GM21526 (cell line): ENCODE data around the gene NDEL1.
"Not testable (repeated sequence)": the region's sequence is repeated elsewhere in the genome, so short reads cannot be mapped to it uniquely, and the experiment has no call there.

Experiments
- ATAC-seq: cut with Tn5 transposase; IDR thresholded peaks from one replicate; pipeline ENCODE4 v1.9.1; 2021; ENCODE audit warnings: moderate library complexity; ENCODE audit not compliant: unreplicated experiment, low FRiP score

The NDEL1 gene

GRCh38 chr17:8435245-8436168 lies at the start of gene NDEL1:
Gene NDEL1, plus strand, starts transcription at chr17:8435884. Its CDS starts 8,388 bp downstream, at chr17:8444272.
- ATAC-seq = peak; percentile 83

GRCh38 chr17:8386841-8387240 lies 48.8 kb upstream of the NDEL1 start:
- ATAC-seq = no peak

- ATAC-seq = no peak
Measured at GRCh38 chr17:8387914-8388651, 47.6 kb upstream of the NDEL1 start.

- ATAC-seq = no peak
Measured at GRCh38 chr17:8391711-8392110, 44.0 kb upstream of the NDEL1 start.

- ATAC-seq = no peak
Measured at GRCh38 chr17:8392274-8392673, 43.4 kb upstream of the NDEL1 start.

- no peak for ATAC-seq
Measured at GRCh38 chr17:8392674-8393469, 42.8 kb upstream of the NDEL1 start.

GRCh38 chr17:8393470-8394231 lies 42.0 kb upstream of the NDEL1 start:
- ATAC-seq = no peak

GRCh38 chr17:8394497-8394896 lies 41.2 kb upstream of the NDEL1 start:
- ATAC-seq = not testable (repeated sequence)

GRCh38 chr17:8397636-8398035 lies 38.0 kb upstream of the NDEL1 start, which contains the start of gene RNF222:
Gene RNF222, minus strand, starts transcription at chr17:8397827. Its CDS starts 4,366 bp downstream, at chr17:8393461.
- no peak for ATAC-seq

GRCh38 chr17:8398980-8399379 lies 36.7 kb upstream of the NDEL1 start:
- no peak for ATAC-seq

- no peak for ATAC-seq
Measured at GRCh38 chr17:8401107-8401506, 34.6 kb upstream of the NDEL1 start.

- no peak for ATAC-seq
Measured at GRCh38 chr17:8402921-8403536, 32.7 kb upstream of the NDEL1 start.

GRCh38 chr17:8405499-8406016 lies 30.1 kb upstream of the NDEL1 start:
- no peak for ATAC-seq

GRCh38 chr17:8406174-8406573 lies 29.5 kb upstream of the NDEL1 start:
- no peak for ATAC-seq

- ATAC-seq = no peak
Measured at GRCh38 chr17:8408371-8408770, 27.3 kb upstream of the NDEL1 start.

- ATAC-seq = no peak
Measured at GRCh38 chr17:8409966-8410882, 25.5 kb upstream of the NDEL1 start.

- ATAC-seq = no peak
Measured at GRCh38 chr17:8410883-8411238, 24.8 kb upstream of the NDEL1 start.

GRCh38 chr17:8412089-8412488 lies 23.6 kb upstream of the NDEL1 start:
- no peak for ATAC-seq
